ENCODE measurements around the gene SLC6A20.

Gene SLC6A20

GRCh38 chr3:45739991-45740390, 56.3 kb downstream of the SLC6A20 start:
- intact Hi-C loops (cut with DNase I): no loop called here
- no peak for DNase-seq

DNA sequence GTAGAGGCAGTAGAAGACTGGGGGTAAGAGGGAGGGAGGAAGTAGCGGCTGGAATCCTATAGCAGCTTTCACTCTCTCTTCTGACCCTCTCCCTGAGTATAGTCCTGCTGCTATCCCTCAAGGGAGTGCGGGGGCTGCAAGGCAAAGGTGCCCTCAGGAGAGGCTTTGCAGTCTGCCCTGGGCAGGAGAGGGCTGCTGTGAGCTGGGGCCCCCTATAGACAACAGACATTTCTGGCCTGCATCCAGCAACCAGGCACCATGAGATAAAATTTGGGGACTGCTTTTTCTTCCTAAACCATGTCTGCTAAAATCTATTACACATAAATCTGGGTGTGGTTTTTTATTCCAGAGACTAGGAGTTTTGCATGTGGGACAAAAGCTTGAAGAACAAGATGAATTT, 59.1 kb downstream of the SLC6A20 start:
- intact Hi-C loops (cut with DNase I): no loop called here
- DNase-seq: no peak

GRCh38 chr3:45736707-45737106, 59.6 kb downstream of the SLC6A20 start:
- intact Hi-C loops (cut with DNase I): no loop called here
- no peak for DNase-seq

- intact Hi-C loops (cut with DNase I): no loop called here
- DNase-seq: no peak
Observed at GRCh38 chr3:45730409-45731154, 65.8 kb downstream of the SLC6A20 start.

- no peak for DNase-seq
- intact Hi-C loops (cut with DNase I): no loop called here
Observed at GRCh38 chr3:45729614-45730013, 66.7 kb downstream of the SLC6A20 start.

DNA sequence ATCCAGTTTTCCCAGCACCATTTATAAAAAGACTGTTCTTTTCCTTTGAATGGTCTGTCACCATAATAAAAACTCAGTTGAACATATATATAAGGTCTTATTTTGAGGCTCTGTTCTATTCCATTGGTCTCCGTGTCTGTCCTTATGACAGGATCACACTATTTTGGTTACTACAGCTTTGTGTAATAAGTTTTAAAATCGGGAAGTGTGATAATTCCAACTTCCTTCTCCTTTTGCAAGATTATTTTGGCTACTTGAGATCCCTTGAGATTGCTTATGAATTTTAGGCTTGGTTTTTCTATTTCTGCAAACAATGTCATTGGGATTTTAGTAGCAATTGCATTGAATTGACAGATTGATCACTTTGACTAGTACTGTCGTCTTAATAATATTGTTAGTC, 71.4 kb downstream of the SLC6A20 start:
- intact Hi-C loops (cut with DNase I): no loop called here
- DNase-seq: no peak

GRCh38 chr3:45719655-45720487, 76.5 kb downstream of the SLC6A20 start:
- intact Hi-C loops (cut with DNase I): no loop called here
- DNase-seq: no peak

GRCh38 chr3:45716790-45717336, 79.5 kb downstream of the SLC6A20 start:
- intact Hi-C loops (cut with DNase I): no loop called here
- no peak for DNase-seq

DNA sequence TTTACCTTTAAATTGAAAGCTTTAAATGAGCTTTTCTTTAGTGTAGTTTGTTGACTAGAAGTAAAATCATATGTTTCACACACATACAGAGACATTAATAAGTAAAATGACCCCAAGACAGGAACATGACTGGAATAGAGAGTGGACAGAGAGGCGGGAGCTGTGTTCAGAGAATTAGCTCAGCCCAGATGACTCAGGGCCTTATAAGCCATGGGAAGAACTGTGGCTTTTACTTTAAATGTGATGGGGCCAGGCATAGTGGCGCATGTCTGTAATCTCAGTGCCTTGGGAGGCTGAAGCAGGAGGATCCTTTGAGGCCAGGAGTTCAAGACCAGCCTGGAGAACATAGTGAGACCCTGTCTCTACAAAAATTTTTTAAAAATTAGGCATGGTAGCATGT, 80.4 kb downstream of the SLC6A20 start:
- intact Hi-C loops (cut with DNase I): no loop called here
- DNase-seq: no peak

DNA sequence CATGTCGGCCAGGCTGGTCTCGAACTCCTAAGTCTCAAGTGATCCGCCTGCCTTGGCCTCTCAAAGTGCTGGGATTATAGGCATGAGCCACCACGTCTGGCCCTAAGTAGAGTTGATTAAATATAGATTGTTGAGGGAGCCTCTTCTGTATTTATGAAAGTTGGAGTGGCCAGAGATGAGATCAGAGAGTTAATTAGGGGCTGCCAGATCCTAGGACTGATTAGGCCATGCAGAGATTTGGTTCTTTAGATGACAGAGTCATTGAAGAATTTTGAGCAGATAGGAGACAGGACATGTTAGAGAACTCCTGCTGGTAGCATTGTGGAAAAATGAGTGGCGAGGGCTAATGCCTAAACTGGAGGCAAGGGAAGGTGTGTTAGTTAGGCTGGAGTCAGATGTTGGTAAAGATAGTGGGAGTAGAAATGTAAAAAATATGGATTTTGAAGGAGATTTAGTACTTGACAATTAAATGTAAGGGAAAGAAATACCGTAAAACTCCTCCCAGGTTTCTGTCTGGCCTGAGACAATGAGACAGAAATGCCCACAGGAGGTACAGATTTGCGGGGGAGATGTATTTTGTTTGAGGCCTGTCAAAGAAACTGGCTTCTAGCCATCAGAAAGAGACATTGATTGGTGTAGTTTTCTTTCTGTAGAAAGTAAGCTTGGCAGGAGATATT, 83.8 kb downstream of the SLC6A20 start:
- intact Hi-C loops (cut with DNase I): no loop called here
- no peak for DNase-seq

- intact Hi-C loops (cut with DNase I): no loop called here
- no peak for DNase-seq
Observed at GRCh38 chr3:45711931-45712330, 84.4 kb downstream of the SLC6A20 start.

DNA sequence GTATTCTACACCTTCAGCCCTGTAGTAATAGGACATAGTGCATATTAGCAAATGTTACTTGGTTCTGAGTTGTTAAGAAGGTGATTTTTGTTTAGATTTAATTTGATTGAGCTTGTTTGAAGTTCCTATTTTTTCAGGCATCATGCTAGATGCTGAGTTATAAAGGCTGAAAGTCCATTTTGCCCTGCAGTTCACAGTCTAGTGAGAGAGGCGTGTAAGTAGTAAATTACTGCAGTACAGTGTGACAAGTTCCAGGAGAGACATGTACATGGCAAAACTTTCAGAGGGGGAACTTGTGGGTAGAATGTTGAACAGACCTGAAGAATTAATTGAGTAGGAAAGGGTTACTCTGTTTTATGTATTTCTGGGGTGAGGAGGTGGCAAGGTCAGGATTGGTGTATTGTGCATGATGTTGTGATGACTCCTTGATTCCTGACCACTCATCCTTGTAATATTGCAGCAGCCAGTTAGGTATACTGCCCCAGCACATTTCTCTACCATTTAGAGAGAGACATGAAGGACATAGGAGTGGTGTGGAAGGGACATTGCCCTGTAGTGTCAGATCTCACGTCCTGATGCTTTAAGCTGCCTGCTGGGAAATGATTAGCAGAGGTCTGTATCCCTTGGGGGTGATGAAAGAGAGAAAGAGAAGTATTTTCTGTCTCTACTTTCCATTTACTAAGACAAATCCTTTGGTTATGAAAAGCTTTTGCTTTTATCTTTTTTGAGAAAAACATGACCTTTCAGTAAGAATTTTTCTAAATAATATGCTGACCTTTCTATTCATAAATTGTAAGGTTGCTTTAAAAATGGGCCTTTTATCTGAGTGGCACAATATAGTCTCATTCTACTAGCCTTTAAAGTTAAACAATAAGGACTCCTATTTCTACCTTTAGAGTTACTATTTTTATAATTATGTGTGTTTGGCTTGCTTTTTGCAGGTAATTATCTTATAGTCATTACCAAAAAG, 90.2 kb downstream of the SLC6A20 start:
- intact Hi-C loops (cut with DNase I): no loop called here
- DNase-seq: no peak

Data from posterior cingulate gyrus (tissue), 11 donors.